ENCODE measurements around the gene RAPGEF2. TPM values are rescaled to one million over a fixed set of nuclear protein-coding genes. Genes with fewer than 3 reads are reported as not detected.

The RAPGEF2 gene
- total and polyA plus RNA-seq, 2 of the 8 experiments (the other 6 are each of a cell fraction or from before 2014, with no cell fraction given) = 24.4 to 48.6 TPM

- Histone ChIP-seq H3K9ac (replicated peaks in 1 of 4; ENCODE audit: extremely low read depth in 1 of 4, low read depth in 3 of 4, low read length in 3 of 4) (no peak overlapping the region), H2BK20ac (ENCODE audit: low read length) (no peak overlapping the region), H4K8ac (ENCODE audit: extremely low read depth, insufficient read depth, low read length) (no peak overlapping the region), H3K36me3 (ENCODE audit: control insufficient read depth in 2 of 4, insufficient read depth in 4 of 4, low read length in 3 of 4) (peaks cover 0 to 6% (median 1%) of the 10 kb centered on the region in 4 experiments; a peak in 3 of 8 replicates), H4K5ac (ENCODE audit: insufficient read length, low read depth, low read length) (no peak overlapping the region), H3K79me2 (ENCODE audit: control insufficient read depth in 1 of 2, insufficient read depth in 2 of 2, low read length in 2 of 2) (no peaks in the 10 kb centered on the region; a peak in 1 of 4 replicates), H4K91ac (replicated peaks; ENCODE audit: insufficient read length, low read length) (no peak overlapping the region), H2BK12ac (ENCODE audit: low read depth, low read length) (no peak overlapping the region), H3K56ac (replicated peaks; ENCODE audit: insufficient read length, low read depth, low read length) (no peak overlapping the region), H2BK120ac (replicated peaks; ENCODE audit: low read depth, low read length) (no peak overlapping the region), H3K4me3 (ENCODE audit: extremely low read depth in 1 of 4, insufficient read depth in 2 of 4, low read depth in 3 of 4, low read length in 4 of 4) (no peak overlapping the region), H4K20me1 (replicated peaks in 1 of 2; ENCODE audit: control insufficient read depth in 1 of 2, insufficient read depth in 2 of 2, low read length in 2 of 2) (peaks cover 0 to 3% of the 10 kb centered on the region in 2 experiments), H3K23ac (ENCODE audit: insufficient read length) (no peak overlapping the region), H2BK15ac (ENCODE audit: low read length) (no peak overlapping the region), H3K23me2 (ENCODE audit: low read depth, low read length) (no peaks in the 10 kb centered on the region), H3K27me3 (replicated peaks in 1 of 4; ENCODE audit: control insufficient read depth in 3 of 4, extremely low read depth in 1 of 4, insufficient read depth in 3 of 4, low read length in 3 of 4) (no peaks in the 10 kb centered on the region), H3K14ac (ENCODE audit: insufficient read length) (no peak overlapping the region), H3K9me3 (ENCODE audit: insufficient read depth in 2 of 2, low read depth in 1 of 2, low read length in 1 of 2) (no peaks in the 10 kb centered on the region), H2AK5ac (ENCODE audit: low read depth, low read length) (no peak overlapping the region), H3K27ac (ENCODE audit: low read depth, low read length) (no peak overlapping the region; the same call in 1 of the 2 replicates), H3K4me2 (ENCODE audit: insufficient read depth in 1 of 2, low read depth in 2 of 2, low read length in 2 of 2) (no peak overlapping the region), H3K4ac (replicated peaks; ENCODE audit: insufficient read length, low read depth, low read length) (no peak overlapping the region), H3K18ac (ENCODE audit: extremely low read depth, low read length) (no peak overlapping the region), H2AFZ (ENCODE audit: low read length) (no peak overlapping the region), H3K4me1 (replicated peaks in 1 of 4; ENCODE audit: control insufficient read depth in 3 of 4, insufficient read depth in 4 of 4, low read length in 3 of 4) (peaks cover 0 to 4% (median 1%) of the 10 kb centered on the region in 4 experiments; a peak in 3 of 7 replicates), H3K79me1 (ENCODE audit: low read depth, low read length) (no peaks in the 10 kb centered on the region), H2BK5ac (ENCODE audit: low read depth, low read length) (no peak overlapping the region)
- DNase-seq (ENCODE audit: low read depth in 1 of 2, low spot score in 2 of 2) (no peak), FAIRE-seq (no peak)
- ChIA-PET CTCF (ENCODE audit: partially characterized antibody) (interaction anchor here (0.7 to 1.7 kb wide), 7 partner anchors 36 to 114 kb away, joined by 3 to 4 read pairs (median 3); no protein-coding TSS in a partner anchor), POLR2A (ENCODE audit: partially characterized antibody) (interaction anchor here (0.9 kb wide), 1 partner anchor 19 kb away, joined by 3 read pairs; no protein-coding TSS in a partner anchor)
- WGBS, 2 experiments (ENCODE audit: extremely low coverage in 1 of 2, insufficient coverage in 1 of 2, insufficient read length in 1 of 2, insufficient replicate concordance in 2 of 2, low coverage in 1 of 2, low lambda C conversion rate in 2 of 2, missing lambda C conversion rate in 1 of 2) = 90% methylated on average over 5 of the region's 5 CpGs; no CpG with 5 or more reads in 1 of the 2 experiments
- TF ChIP-seq TAF1 (IDR thresholded peaks at IDR 0.05; ENCODE audit: low read depth, low read length) (no peak), SIN3A (conservative IDR thresholded peaks at IDR 0.05 in 1 of 2, IDR thresholded peaks at IDR 0.05 in 1 of 2; ENCODE audit: low read depth in 1 of 2, low read length in 2 of 2) (no peak), EGR1 (IDR thresholded peaks at IDR 0.05; ENCODE audit: borderline replicate concordance, low read depth, low read length) (no peak), ATF2 (IDR thresholded peaks at IDR 0.05; ENCODE audit: low read length) (no peak), RBBP5 (IDR thresholded peaks at IDR 0.05; ENCODE audit: borderline replicate concordance, low read depth, low read length) (no peak), RXRA (IDR thresholded peaks at IDR 0.05; ENCODE audit: insufficient read depth, low read depth, low read length) (no peak), FOSL1 (IDR thresholded peaks at IDR 0.05; ENCODE audit: insufficient read depth, low read depth, low read length) (no peak), ASH2L (IDR thresholded peaks at IDR 0.05; ENCODE audit: low read length) (no peak), SUZ12 (IDR thresholded peaks at IDR 0.05; ENCODE audit: low read length) (no peak), GABPA (IDR thresholded peaks at IDR 0.05; ENCODE audit: borderline replicate concordance, insufficient read depth, low read length) (no peak), CBX8 (IDR thresholded peaks at IDR 0.05; ENCODE audit: borderline replicate concordance, low read depth, low read length) (no peak), GTF2F1 (IDR thresholded peaks at IDR 0.05; ENCODE audit: borderline replicate concordance, low read depth, low read length) (no peak)
These were observed 214.3 kb downstream of the RAPGEF2 start for GRCh38 chr4:159317203-159317602.

Data from H1 (cell line).